ENCODE data around the gene TPK1.

The TPK1 gene

GRCh38 chr7:144835652-144836544 is at the start of gene TPK1:
TSS of gene TPK1 (minus strand) at chr7:144836053. CDS start at chr7:144835602, 451 bp downstream.
- DNase-seq, result peak; percentile 87

- DNase-seq, result no peak
These were observed 49.6 kb upstream of the TPK1 start for GRCh38 chr7:144885478-144885877.

GRCh38 chr7:144884896-144885295 is 49.0 kb upstream of the TPK1 start:
- no peak for DNase-seq

- no peak for DNase-seq
These were observed 37.5 kb upstream of the TPK1 start for GRCh38 chr7:144873316-144873845.

- DNase-seq, result no peak
These were observed 33.2 kb upstream of the TPK1 start for GRCh38 chr7:144869082-144869481.

GRCh38 chr7:144866189-144866588 is 30.3 kb upstream of the TPK1 start:
- DNase-seq, result no peak

GRCh38 chr7:144863320-144863647 is 27.4 kb upstream of the TPK1 start:
- no peak for DNase-seq

GRCh38 chr7:144862612-144863319 is 26.9 kb upstream of the TPK1 start:
- no peak for DNase-seq

- no peak for DNase-seq
These were observed 23.9 kb upstream of the TPK1 start for GRCh38 chr7:144859739-144860138.

- no peak for DNase-seq
These were observed 21.6 kb upstream of the TPK1 start for GRCh38 chr7:144857463-144857862.

- DNase-seq, result no peak
These were observed 19.1 kb upstream of the TPK1 start for GRCh38 chr7:144854839-144855424.

GRCh38 chr7:144853542-144853941 is 17.7 kb upstream of the TPK1 start:
- DNase-seq, result no peak

- DNase-seq, result no peak
These were observed 12.2 kb upstream of the TPK1 start for GRCh38 chr7:144848078-144848477.

GRCh38 chr7:144842377-144842851 is 6.6 kb upstream of the TPK1 start:
- DNase-seq, result no peak

- no peak for DNase-seq
These were observed 641 bp upstream of the TPK1 start for GRCh38 chr7:144836545-144836842.

GRCh38 chr7:144835155-144835611 is 670 bp downstream of the TPK1 start:
- peak; percentile 41 for DNase-seq

- DNase-seq, result no peak
These were observed 1.2 kb downstream of the TPK1 start for GRCh38 chr7:144834641-144835144.

GRCh38 chr7:144830811-144831210 is 5.0 kb downstream of the TPK1 start:
- DNase-seq, result no peak

- no peak for DNase-seq
These were observed 5.6 kb downstream of the TPK1 start for GRCh38 chr7:144830024-144830785.

- DNase-seq, result no peak
These were observed 8.2 kb downstream of the TPK1 start for GRCh38 chr7:144827621-144828020.

- no peak for DNase-seq
These were observed 9.6 kb downstream of the TPK1 start for GRCh38 chr7:144826208-144826607.

GRCh38 chr7:144824360-144824759 is 11.5 kb downstream of the TPK1 start:
- no peak for DNase-seq

- DNase-seq, result no peak
These were observed 13.6 kb downstream of the TPK1 start for GRCh38 chr7:144822223-144822622.
